K562 (cell line): ENCODE measurements around the gene SART3. TPM values are rescaled to one million over a fixed set of nuclear protein-coding genes. Genes with fewer than 3 reads are reported as not detected.

ENCODE experiments used
- CBFB ChIP-seq: sonication (generic); formaldehyde crosslinking; IDR thresholded peaks from 2 replicates; pipeline ENCODE4 v1.4.0; 2020; ENCODE audit warnings: mild to moderate bottlenecking, missing genetic modification reagents
- CC2D1A ChIP-seq: fragments of 450-650 bp; IDR thresholded peaks from 2 replicates; pipeline ENCODE4 v1.6.1; 2017; ENCODE audit warnings: mild to moderate bottlenecking
- CHD4 ChIP-seq: fragments of 200-600 bp; sonication (generic); IDR thresholded peaks from 3 replicates; pipeline ENCODE4 v1.6.1; 2012; ENCODE audit warnings: low read depth, mild to moderate bottlenecking, mixed read lengths, low read length, inconsistent platforms; ENCODE audit not compliant: insufficient read depth, insufficient replicate concordance, poor library complexity, severe bottlenecking
- E2F6 ChIP-seq, 2 experiments: IDR thresholded peaks; 2 replicates each; pipeline ENCODE4 v1.6.1; 2011; ENCODE audit warnings: borderline replicate concordance in 1 of 2, control low read depth in 1 of 2, low read depth in 1 of 2, low read length in 1 of 2, mild to moderate bottlenecking in 1 of 2, mixed read lengths in 1 of 2, moderate library complexity in 1 of 2; ENCODE audit not compliant: insufficient read depth in 1 of 2, insufficient read length in 1 of 2, poor library complexity in 1 of 2, severe bottlenecking in 1 of 2; ENCODE audit errors: extremely low read depth in 1 of 2
- GATA2 ChIP-seq: sonication (generic); formaldehyde crosslinking; IDR thresholded peaks from 2 replicates; pipeline ENCODE4 v1.4.0; 2020; ENCODE audit warnings: mild to moderate bottlenecking, missing genetic modification reagents
- KHSRP ChIP-seq: fragments of 450-650 bp; IDR thresholded peaks from 2 replicates; pipeline ENCODE4 v1.6.1; 2017
- MAFF ChIP-seq: IDR thresholded peaks from 2 replicates; pipeline ENCODE4 v1.6.1; 2012; ENCODE audit warnings: low read length, improper control_type of control experiment
- MBD2 ChIP-seq: sonication (generic); IDR thresholded peaks from 2 replicates; pipeline ENCODE4 v1.6.1; 2016; ENCODE audit warnings: low read depth, borderline replicate concordance
- MCM7 ChIP-seq, 2 experiments: fragments of 450-650 bp; IDR thresholded peaks; 2 replicates each; pipeline ENCODE4 v1.6.1; 2016 to 2018
- MEF2A ChIP-seq: IDR thresholded peaks from 2 replicates; pipeline ENCODE4 v1.6.1; 2011; ENCODE audit warnings: low read depth, mild to moderate bottlenecking, low read length, moderate library complexity; ENCODE audit not compliant: control insufficient read depth
- MTA2 ChIP-seq: fragments of 450-650 bp; IDR thresholded peaks from 2 replicates; pipeline ENCODE4 v1.6.1; 2016; ENCODE audit warnings: low read depth
- NFYB ChIP-seq: IDR thresholded peaks from 2 replicates; pipeline ENCODE4 v1.6.1; 2011; ENCODE audit warnings: mild to moderate bottlenecking, moderate library complexity; ENCODE audit not compliant: insufficient read length; ENCODE audit errors: extremely low read depth
- NONO ChIP-seq, 2 experiments: fragments of 200-400 bp in 1 of 2; fragments of 450-650 bp in 1 of 2; formaldehyde crosslinking in 1 of 2; IDR thresholded peaks; 2 replicates each; pipeline ENCODE4 v1.6.1; 2017; ENCODE audit warnings: low read depth in 2 of 2, mild to moderate bottlenecking in 2 of 2, moderate library complexity in 2 of 2, low read length in 1 of 2
- OTX1 ChIP-seq: fragments of 450-650 bp; formaldehyde crosslinking; IDR thresholded peaks from 2 replicates; pipeline ENCODE4 v1.4.0; 2022; ENCODE audit warnings: mild to moderate bottlenecking
- POLR2B ChIP-seq: fragments of 450-650 bp; IDR thresholded peaks from 2 replicates; pipeline ENCODE4 v1.6.1; 2018; ENCODE audit warnings: low read depth; ENCODE audit not compliant: partially characterized antibody
- RAD21 ChIP-seq, 2 experiments: fragments of 250-450 bp in 1 of 2; fragments of 450-650 bp in 1 of 2; sonication (Bioruptor Pico) in 1 of 2; formaldehyde crosslinking in 1 of 2; IDR thresholded peaks in 1 of 2; conservative IDR thresholded peaks in 1 of 2; 2 replicates each; pipeline versions ENCODE4 v1.4.0 to v1.8.0; 2020 to 2022; ENCODE audit warnings: mild to moderate bottlenecking in 2 of 2, moderate library complexity in 1 of 2
- RAD51 ChIP-seq: fragments of 450-650 bp; IDR thresholded peaks from 2 replicates; pipeline ENCODE4 v1.7.1; 2016; ENCODE audit warnings: low read depth, mild to moderate bottlenecking, borderline replicate concordance
- RBM25 ChIP-seq: fragments of 200-400 bp; formaldehyde crosslinking; IDR thresholded peaks from 2 replicates; pipeline ENCODE4 v1.6.1; 2018; ENCODE audit warnings: low read length, low read depth, moderate library complexity; ENCODE audit not compliant: severe bottlenecking
- RFX1 ChIP-seq: fragments of 450-650 bp; IDR thresholded peaks from 2 replicates; pipeline ENCODE4 v1.6.1; 2016; ENCODE audit warnings: mild to moderate bottlenecking, moderate library complexity
- SETDB1 ChIP-seq: IDR thresholded peaks from one replicate; pipeline ENCODE4 v1.6.1; 2012; ENCODE audit warnings: low read length, control low read depth, inconsistent platforms
- SMAD1 ChIP-seq: fragments of 150-350 bp; IDR thresholded peaks from 2 replicates; pipeline ENCODE4 v1.6.1; 2014; ENCODE audit warnings: low read length, low read depth; ENCODE audit not compliant: partially characterized antibody
- SMARCE1 ChIP-seq: fragments of 450-650 bp; IDR thresholded peaks from 2 replicates; pipeline ENCODE4 v1.7.1; 2016; ENCODE audit warnings: mild to moderate bottlenecking
- SNAPC5 ChIP-seq: fragments of 250-450 bp; sonication (Bioruptor Pico); IDR thresholded peaks from 2 replicates; pipeline ENCODE4 v1.8.0; 2021; ENCODE audit warnings: moderate library complexity, mild to moderate bottlenecking, inconsistent platforms
- SREBF2 ChIP-seq: sonication (generic); formaldehyde crosslinking; IDR thresholded peaks from 2 replicates; pipeline ENCODE4 v1.4.0; 2020; ENCODE audit warnings: mild to moderate bottlenecking, missing genetic modification reagents
- TGIF2 ChIP-seq: sonication (generic); formaldehyde crosslinking; IDR thresholded peaks from 2 replicates; pipeline ENCODE4 v1.8.1; 2022; ENCODE audit warnings: mild to moderate bottlenecking, missing genetic modification reagents, moderate library complexity
- ZNF239 ChIP-seq: fragments of 250-450 bp; sonication (Bioruptor Pico); IDR thresholded peaks from 2 replicates; pipeline ENCODE4 v1.4.0; 2020; ENCODE audit warnings: mild to moderate bottlenecking
- ZNF311 ChIP-seq: fragments of 250-450 bp; sonication (Bioruptor Pico); IDR thresholded peaks from 2 replicates; pipeline ENCODE4 v1.4.0; 2020; ENCODE audit warnings: mild to moderate bottlenecking, moderate library complexity
- ZNF347 ChIP-seq: fragments of 450-650 bp; formaldehyde crosslinking; IDR thresholded peaks from 2 replicates; pipeline ENCODE4 v1.4.0; 2020; ENCODE audit warnings: low read depth, mild to moderate bottlenecking, moderate library complexity
- ZNF408 ChIP-seq: fragments of 250-450 bp; sonication (Bioruptor Pico); IDR thresholded peaks from 2 replicates; pipeline ENCODE4 v1.4.0; 2020; ENCODE audit warnings: low read depth, mild to moderate bottlenecking, moderate library complexity
- ZNF696 ChIP-seq: fragments of 250-450 bp; sonication (Bioruptor Pico); conservative IDR thresholded peaks from 2 replicates; pipeline ENCODE4 v1.4.0; 2020; ENCODE audit warnings: mild to moderate bottlenecking, moderate library complexity
- polyA plus RNA-seq, 8 experiments: library from polyadenylated mRNA; depleted of rRNA in 4 of 8; stranded (reverse) in 5 of 8; unstranded in 3 of 8; fragments of >200 nt; fragmentation: Nextera tagmentation in 2 of 8; fragmentation: Illumina TruSeq in 1 of 8; extraction: Ambion mirVana in 2 of 8; extraction: Trizol in 1 of 8; gene quantifications; 2 replicates each; pipeline versions ENCODE4 v1.2.1 to v1.2.3, GENCODE V29; 2011 to 2014; ENCODE audit warnings: inconsistent platforms in 1 of 8, missing spikeins in 1 of 8
- total RNA-seq, 7 experiments: library from RNA; depleted of rRNA in 6 of 7; stranded (reverse); fragments of >200 nt in 6 of 7; fragmentation: Illumina TruSeq in 2 of 7; extraction: Trizol in 2 of 7; gene quantifications; 2 replicates each; pipeline versions ENCODE4 v1.2.1 to v1.2.3, GENCODE V29; 2011 to 2021; ENCODE audit warnings: low replicate concordance in 1 of 7

SART3 gene
- total and polyA plus RNA-seq, 9 of the 15 experiments (the other 6 are each of a cell fraction or from before 2014, with no cell fraction given) = 8.9 to 167 (median 56.7) TPM

- TF ChIP-seq MTA2 (0 out of 2 replicates have a peak, but pooled peaks have one; percentile 11), NFYB (no peak), MCM7 (IDR thresholded peaks at IDR 0.05) (no peak), SETDB1 (no peak), RFX1 (no peak), E2F6 (IDR thresholded peaks at IDR 0.05; ENCODE audit: borderline replicate concordance in 1 of 2, extremely low read depth in 1 of 2, insufficient read depth in 1 of 2, insufficient read length in 1 of 2, low read depth in 1 of 2, low read length in 1 of 2, poor library complexity in 1 of 2, severe bottlenecking in 1 of 2) (no peak), CHD4 (no peak), GATA2 (CRISPR knock-in tag) (no peak), MBD2 (peak; percentile 71), MEF2A (no peak), OTX1 (CRISPR knock-in tag) (no peak), ZNF696 (CRISPR knock-in tag) (no peak), ZNF311 (CRISPR knock-in tag) (no peak), MAFF (no peak), ZNF347 (CRISPR knock-in tag) (no peak), CBFB (CRISPR knock-in tag) (no peak), SREBF2 (CRISPR knock-in tag) (no peak), RAD51 (no peak), ZNF408 (CRISPR knock-in tag) (no peak), CC2D1A (no peak), SNAPC5 (no peak), RBM25 (no peak), RAD21 (CRISPR knock-in tag; conservative IDR thresholded peaks at IDR 0.05 in 1 of 2, IDR thresholded peaks at IDR 0.05 in 1 of 2) (no peak), NONO (IDR thresholded peaks at IDR 0.05; ENCODE audit: low read depth in 2 of 2, low read length in 1 of 2) (no peak), SMARCE1 (no peak), KHSRP (no peak), ZNF239 (CRISPR knock-in tag) (no peak), TGIF2 (CRISPR knock-in tag) (no peak), SMAD1 (peak; percentile 57), POLR2B (peak; percentile 83)
These were observed at the start of gene SART3 (continued) for GRCh38 chr12:108560752-108561719.
